GM18867 (cell line): ENCODE measurements around the gene PRPF31.
"Not testable (repeated sequence)": the region's sequence is repeated elsewhere in the genome, so short reads cannot be mapped to it uniquely, and the experiment has no call there.

ENCODE experiments used
- ATAC-seq: cut with Tn5 transposase; IDR thresholded peaks from one replicate; pipeline ENCODE4 v1.9.1; 2021; ENCODE audit warnings: mild to moderate bottlenecking, moderate library complexity; ENCODE audit not compliant: unreplicated experiment

Gene PRPF31

GRCh38 chr19:54115109-54116063 is at the start of gene PRPF31, which contains the start of gene TFPT:
PRPF31 (plus strand) TSS chr19:54115754; CDS start chr19:54118279, 2,525 bp downstream.
TFPT (minus strand) TSS chr19:54115657; CDS start chr19:54115269, 388 bp downstream.
- ATAC-seq, result peak; percentile 85

DNA sequence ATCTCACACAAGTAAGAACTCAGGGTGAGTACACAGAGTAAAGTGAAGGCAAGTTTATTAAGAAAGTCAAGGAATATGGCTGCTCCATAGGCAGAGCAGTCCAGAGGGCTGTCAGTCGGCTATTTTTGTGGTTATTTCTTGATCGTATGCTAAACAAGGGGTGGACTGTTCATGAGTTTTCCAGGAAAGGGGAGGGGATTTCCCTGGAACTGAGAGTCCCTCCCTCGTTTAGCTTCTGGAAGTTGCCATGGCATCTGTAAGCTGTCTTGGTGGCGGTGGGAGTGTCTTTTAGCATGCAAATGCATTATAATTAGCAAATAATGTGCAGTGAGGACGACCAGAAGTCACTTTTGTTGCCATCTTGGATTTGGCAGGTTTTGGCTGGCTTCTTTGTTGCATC is 46.1 kb upstream of the PRPF31 start:
- no peak for ATAC-seq

- no peak for ATAC-seq
Measured at GRCh38 chr19:54073829-54074228, 41.7 kb upstream of the PRPF31 start.

DNA sequence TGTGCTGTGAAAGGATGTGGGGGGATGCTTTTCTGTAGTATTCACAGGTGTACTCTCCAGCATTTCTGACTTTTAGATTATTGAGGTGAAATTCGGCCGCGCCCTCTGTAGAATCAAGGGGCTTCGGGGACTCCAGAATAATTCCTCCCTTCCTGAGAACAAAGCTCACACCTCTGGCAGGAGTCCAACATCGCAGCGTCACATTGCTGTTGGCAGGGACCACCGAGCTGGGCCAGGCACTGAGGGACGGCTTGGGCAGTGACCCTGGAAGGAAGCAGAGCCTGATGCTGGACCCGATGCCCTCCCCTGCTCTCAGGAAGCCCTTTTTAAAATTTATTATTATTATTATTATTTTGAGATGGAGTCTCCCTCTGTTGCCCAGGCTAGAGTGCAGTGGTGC is 40.7 kb upstream of the PRPF31 start:
- no peak for ATAC-seq

DNA sequence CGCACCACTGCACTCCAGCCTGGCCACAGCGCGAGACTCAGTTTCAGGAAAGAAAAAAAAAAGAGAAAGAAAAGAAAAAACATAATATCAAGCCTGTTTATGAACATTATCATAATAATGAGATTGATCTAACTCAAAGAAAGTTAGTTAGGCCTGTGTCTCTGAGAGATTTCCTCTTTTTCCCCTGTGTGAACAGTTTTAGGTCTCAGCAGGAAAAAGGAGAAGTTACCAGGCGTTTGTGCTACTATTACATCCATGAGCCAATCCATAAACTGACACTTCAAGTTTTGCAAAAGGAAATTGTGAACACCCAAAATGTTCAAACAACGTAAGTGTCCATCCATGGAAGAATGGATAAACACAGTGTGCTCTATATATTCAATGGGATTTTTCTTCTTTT is 38.2 kb upstream of the PRPF31 start:
- no peak for ATAC-seq

- no peak for ATAC-seq
Measured at GRCh38 chr19:54081032-54081431, 34.5 kb upstream of the PRPF31 start, which contains the start of gene TARM1. TARM1 (minus strand) TSS chr19:54081365; CDS start chr19:54081340, 25 bp downstream.

GRCh38 chr19:54084410-54084809 is 31.1 kb upstream of the PRPF31 start:
- no peak for ATAC-seq

GRCh38 chr19:54094426-54095000 is 21.0 kb upstream of the PRPF31 start:
- no peak for ATAC-seq

- no peak for ATAC-seq
Measured at GRCh38 chr19:54095136-54095858, 20.3 kb upstream of the PRPF31 start.

- not testable (repeated sequence) for ATAC-seq
Measured at GRCh38 chr19:54095859-54096616, 19.5 kb upstream of the PRPF31 start.

DNA sequence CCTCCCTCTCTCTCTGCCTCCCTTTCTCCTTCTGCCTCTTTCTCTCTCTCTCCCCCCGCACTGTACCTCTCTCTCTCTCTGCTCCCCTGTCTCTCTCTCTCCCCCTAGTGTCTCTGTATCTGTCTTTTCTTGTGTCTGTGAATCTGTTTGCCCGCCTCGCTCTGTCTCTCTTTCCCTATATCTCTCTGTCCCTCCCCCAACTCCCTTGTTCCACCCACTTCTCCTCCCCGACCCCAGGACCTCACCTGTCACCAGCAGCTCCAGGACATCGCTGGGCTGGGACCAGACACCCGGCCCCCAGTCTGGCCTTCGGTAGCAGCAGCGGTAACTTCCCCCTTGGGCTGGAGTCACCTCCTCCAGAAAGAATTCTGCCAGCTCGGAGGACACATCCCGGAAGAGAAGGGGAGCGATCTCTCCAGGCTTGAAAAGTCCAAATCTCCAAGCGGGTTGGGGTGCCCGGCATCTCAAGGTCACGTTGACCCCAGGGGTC is 18.9 kb upstream of the PRPF31 start:
- no peak for ATAC-seq

DNA sequence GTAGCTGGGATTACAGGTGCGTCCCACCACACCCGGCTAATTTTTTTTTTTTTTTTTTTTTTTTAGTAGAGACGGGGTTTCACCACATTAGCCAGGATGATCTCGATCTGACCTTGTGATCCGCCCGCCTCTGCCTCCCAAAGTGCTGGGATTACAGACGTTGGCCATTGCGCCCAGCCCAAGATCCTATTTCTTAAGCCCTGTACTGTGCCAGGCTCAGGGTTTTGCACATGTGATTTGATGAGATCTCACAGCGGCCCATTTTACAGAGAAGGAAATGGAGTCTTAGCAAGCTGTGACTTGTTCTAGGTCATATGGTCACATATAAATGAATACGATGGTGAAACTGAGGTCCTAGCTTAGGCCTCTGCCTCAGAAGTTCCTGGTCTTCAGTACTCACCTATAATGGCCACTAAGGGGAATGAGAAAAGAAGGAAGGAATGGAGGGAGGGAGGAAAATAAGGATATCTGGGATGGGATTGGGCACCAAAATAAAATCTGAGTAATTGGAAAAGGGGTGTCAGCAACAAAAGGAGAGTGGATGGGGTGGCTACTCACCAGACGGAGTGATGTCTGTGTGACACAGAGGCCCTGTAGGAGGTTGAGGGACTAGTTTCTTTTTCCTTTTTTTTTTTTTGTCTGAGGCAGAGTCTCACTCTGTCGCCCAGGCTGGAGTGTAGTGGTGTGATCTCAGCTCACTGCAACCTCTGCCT is 16.2 kb upstream of the PRPF31 start:
- no peak for ATAC-seq

DNA sequence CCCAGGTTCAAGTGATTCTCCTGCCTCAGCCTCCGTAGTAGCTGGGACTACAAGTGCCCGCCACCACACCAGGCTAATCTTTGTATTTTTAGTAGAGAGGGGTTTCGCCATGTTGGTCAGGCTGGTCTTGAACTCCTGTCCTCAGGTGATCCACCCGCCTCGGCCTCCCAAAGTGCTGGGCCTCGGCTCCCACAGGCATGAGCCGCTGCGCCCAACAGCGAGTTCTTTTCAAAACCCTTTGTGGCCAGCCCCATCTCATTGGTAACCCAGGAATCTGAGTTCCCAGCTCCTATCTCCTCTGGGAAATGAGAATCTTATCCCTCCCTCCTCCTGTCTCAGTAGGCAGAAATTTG is 15.7 kb upstream of the PRPF31 start:
- ATAC-seq, result not testable (repeated sequence)

DNA sequence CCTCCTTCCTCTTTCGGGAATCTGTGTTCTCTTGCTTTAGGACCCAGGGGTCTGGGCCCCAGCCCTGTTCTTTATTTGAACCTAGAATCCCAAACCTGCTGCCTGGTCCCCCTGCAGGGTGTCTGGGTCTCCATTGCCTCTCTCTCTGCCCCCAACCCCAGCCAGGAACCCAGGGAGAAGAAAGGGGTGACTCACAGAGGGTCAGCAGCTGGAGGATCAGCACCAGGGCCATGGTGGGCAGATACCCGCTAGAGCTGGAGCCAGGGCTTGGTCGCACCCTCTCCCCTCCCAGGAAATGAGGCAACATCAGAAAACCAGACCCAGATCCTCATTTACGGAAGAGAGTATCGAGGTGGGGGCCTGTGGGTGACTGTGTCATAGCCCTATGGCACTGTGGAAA is 15.0 kb upstream of the PRPF31 start, which contains the start of gene OSCAR:
TSS of gene OSCAR (minus strand) at position 243 of the 400 bp plus-strand sequence. CDS start at position 232, 11 bp downstream.
- ATAC-seq, result no peak

DNA sequence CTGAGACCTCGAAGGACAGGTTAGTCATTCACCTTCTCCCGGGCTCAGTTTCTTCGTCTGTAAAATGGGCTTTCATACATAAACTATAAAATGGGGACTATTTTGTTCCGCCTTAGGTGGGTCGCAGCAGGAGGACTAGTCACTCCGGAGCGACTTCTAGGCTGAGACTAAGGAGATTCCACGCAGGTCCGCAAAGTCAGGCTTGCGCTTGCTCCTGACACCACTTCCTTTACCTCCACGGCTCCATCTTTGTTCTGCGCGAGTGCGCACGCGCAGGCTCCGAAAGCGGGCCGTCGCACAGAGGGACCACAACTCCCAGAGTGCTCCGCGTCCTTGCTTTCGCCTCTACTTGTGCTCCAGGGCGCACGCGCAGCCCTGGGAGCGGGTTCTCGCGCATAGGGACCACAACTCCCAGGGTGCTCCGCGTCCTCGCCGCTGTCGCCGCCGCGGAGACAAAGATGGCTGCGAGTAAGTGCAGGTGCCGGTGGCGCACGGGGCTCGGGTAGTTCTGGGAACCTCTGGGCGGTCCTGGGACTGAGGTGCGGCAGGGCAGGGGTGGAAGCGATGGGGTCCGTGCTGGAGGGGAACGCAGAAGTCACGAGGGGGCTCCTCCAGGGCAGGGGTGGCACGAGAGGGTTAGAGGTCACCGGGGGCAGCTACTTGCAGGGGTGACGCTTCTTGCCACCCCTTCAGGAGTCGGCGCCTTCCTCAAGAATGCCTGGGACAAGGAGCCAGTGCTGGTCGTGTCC is 13.0 kb upstream of the PRPF31 start, which contains the start of gene NDUFA3:
TSS of gene NDUFA3 (plus strand) at position 435 of the 749 bp plus-strand sequence. CDS start at position 459, 24 bp downstream.
- ATAC-seq, result peak; percentile 93

DNA sequence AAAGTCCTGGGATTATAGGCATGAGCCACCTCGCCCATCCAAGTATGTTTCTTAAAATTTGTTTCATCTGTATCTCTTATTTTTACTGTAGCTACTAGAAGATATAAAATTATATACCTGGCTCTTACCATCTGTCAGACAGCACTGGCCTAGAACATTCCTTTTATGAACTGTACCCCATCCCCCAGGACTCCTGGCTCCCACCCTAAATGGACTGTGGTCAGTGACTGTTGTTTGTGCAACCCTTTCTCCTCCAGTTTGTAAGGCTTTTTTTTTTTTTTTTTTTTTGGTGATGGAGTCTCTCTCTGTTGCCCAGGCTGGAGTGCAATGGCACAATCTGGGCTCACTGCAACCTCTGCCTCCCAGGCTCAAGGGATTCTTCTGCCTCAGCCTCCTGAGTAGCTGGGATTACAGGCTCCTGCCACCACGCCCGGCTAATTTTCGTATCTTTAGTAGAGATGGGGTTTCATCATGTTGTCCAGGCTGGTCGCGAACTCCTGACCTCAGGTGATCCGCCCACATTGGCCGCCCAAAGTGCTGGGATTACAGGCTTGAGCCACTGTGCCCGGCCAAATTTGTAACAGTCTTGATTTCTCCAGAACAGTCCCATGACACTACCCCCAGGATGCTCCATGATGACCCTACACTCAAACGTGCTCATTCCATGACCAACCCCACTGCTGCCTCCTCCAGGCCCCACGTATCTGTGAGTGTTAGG is 10.4 kb upstream of the PRPF31 start:
- ATAC-seq, result no peak

DNA sequence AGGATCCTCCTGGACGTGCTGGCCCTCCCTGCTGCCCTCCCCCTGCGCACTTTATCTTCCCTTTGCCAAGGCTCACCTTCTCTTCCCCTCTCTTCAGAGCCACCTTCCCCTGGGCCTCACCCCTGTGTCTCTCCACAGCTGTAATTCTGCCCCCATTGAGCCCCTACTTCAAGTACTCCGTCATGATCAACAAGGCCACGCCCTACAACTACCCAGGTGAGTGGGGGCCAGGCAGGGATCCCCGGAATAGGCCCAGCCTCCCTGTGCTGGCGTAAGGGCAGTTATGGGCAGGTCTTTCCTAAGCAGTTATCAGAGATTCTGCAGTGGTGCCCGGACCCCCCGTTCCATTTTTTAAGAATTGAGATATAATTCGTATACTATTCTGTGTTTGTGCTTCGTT is 9.8 kb upstream of the PRPF31 start:
- no peak for ATAC-seq

- no peak for ATAC-seq
Measured at GRCh38 chr19:54106716-54107115, 8.8 kb upstream of the PRPF31 start.
